Myocyte (in vitro differentiated cells): ENCODE measurements around the gene RGS7. TPM values are rescaled to one million over a fixed set of nuclear protein-coding genes. Genes with fewer than 3 reads are reported as not detected.
"Not testable (repeated sequence)": the region's sequence is repeated elsewhere in the genome, so short reads cannot be mapped to it uniquely, and the experiment has no call there.

Source experiments
- DNase-seq: peaks from one replicate; pipeline ENCODE4 v3.0.0-alpha.2; 2012; ENCODE audit warnings: low read depth
- total RNA-seq: library from RNA; depleted of rRNA; stranded (reverse); fragments of >200 nt; gene quantifications from 2 replicates; pipeline ENCODE4 v1.2.3, GENCODE V29; 2014

The RGS7 gene
- total RNA-seq, 1 donor from 2014 or later: not detected

DNA sequence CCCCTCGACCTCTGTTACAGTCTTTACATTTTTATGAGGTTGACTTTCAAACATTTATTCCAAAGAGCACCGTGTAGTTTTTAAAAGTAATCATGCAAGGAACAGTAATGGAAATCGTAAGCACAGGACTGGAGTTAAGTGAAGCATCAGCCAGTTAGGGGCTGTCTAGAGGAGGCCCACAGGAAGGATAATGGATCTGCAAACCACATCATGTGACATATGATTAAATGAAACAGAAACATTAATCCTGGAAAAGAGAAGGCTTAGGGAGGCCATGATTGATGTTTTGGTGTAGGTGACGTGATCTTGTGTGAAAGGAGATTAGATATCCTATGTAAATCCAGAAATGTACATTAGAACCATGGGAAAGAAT, 25.0 kb downstream of the RGS7 start:
- no peak for DNase-seq

DNA sequence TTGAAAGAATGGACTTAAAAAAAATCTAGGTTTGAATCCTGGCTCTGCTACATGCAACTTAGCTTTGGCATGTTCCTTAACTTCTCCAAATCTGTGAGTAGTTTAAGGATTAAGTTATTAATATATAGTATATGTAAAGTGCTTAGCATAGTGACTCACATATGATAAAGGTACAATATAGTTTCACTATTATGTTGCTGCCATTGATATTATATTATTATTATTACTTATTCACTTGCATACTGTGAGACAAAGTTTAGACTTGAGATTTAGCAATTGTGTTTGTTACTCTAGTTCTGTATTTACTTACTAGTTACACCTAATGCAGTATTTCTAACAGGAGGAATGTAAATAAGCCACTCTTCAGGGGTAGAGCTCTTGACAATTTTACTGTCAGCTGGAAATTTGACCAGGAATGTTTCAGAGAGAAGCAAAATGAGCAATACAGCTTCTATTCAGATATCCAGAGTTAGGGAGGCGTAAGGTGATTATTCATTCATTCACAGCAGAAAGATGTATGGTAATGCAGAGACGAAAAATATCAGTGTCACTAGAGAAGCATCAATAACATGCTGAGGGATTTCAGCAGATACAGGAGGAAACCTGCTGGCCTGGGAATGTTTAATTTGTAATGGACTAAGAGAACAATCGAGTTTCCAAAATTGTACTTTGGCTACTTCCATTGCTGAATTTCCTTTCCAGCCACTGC, 25.5 kb downstream of the RGS7 start:
- DNase-seq: no peak

DNA sequence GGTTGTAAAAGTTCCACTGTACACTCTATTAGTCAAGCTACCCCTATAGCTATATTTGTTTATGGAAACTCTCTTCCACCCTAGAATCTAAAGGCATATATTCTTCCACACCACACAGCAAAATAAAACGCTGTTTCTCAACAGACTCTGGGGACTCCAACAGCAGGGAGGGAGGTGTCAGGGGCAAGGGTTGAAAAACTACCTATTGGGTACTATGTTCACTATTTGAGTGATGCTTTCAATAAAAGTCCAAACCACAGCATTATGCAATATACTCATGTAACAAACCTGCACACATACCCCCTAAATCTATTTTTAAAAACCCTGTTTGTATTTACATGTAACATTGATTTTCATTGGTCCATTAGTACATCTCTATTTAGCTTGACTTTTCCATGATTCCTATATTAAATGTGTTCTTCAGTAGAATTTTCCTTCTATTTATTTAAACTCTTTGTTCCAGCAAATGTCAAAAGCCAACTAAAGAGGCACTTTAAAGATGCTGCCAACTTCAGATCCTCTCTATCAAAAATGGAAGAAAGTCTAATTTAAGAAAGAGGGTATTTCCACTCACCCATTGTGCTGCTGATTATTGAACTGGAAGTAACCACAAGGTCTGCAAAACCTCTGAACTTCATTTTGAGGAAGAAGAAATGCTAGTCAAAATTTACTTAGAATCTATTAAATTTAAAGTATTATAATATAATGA, 26.2 kb downstream of the RGS7 start:
- no peak for DNase-seq

DNA sequence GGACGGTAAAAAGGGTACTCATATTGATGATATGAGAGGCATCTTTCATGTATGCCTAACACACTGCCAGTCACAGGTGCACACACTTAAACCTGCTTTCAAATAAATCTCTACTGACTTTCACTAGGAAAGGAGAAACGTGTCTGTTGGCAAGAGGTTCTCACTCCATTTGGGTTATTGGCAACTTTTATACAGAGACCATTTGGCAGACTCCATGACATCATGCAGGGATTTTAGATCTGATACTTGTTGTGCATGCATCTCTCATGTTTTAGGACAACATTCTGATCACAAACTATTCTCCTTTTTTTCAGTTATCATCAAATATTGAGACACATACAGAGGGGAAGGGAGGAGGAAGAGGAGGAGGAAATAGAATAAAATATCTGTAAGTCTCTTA, 31.5 kb downstream of the RGS7 start:
- no peak for DNase-seq

- peak; percentile 73 for DNase-seq
These were observed 33.4 kb downstream of the RGS7 start for GRCh38 chr1:241323514-241324195.

- no peak for DNase-seq
These were observed 39.3 kb downstream of the RGS7 start for GRCh38 chr1:241317676-241318075.

DNA sequence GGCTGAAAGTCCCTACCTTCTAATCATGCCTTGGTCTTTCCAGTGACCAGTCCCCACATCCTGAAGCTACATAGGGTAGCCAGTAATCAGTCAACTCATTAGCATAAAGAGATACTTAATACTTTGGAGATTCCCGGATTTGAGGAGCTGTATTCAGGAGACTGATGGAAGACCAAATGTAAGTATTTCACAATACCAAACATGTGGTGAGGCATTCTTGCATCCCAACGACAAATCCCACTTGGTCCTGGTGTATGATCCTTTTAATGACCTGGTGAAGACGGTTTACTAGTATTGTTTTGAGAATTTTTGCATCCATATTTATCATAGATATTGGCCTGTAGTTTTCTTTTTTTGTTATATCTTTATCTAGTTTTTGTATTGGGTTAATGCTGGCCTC, 40.6 kb downstream of the RGS7 start:
- no peak for DNase-seq

DNA sequence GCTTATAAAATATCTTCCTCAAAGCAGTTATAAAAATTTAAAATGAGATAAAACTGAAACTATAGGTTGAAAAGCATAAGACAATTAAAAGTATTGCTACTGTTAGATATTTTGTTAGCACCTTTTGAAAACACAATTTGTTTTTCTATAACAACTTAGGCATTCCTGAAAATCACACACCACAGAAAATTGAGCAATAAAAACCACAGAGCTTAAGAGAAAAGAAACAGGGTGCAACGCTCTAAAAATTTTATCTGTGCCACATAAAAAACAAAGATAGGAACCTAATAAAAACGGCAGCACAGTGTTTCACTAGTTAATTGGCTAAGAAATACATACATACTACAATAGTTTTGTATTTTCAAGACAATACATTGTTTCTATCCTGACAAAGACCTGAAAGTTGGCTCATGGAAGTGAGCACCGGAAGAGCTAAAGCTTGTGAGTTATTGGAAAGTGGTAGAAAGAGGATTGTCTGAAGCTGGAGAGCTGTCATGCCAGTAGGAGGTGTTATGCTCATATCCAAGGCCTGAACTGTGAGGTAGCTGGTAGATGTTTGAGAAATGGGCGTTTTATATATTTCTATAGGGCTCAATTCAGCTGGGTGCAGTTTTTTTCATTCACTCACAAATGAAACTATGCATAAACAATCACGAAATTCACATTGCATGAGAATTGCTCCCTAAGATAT, 45.8 kb downstream of the RGS7 start:
- peak; percentile 26 for DNase-seq

DNA sequence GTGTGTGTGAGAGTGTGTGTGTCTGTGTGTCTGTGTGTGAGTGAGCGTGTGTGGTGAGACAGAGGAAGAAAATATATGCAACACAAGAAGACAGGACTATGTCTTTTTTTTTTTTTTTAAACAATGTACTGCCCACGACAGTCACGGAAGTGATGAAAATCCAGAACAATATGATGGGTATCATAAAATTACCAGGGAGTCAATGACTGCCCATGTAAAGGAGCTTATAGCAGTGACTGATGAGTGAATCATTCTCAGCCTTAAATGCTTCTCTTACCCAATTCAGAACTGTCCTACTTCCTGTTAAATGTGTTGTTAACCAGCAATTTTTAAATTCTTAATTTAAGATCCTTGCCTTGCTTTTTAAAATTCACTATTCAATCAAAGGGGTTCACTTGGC, 46.6 kb downstream of the RGS7 start:
- no peak for DNase-seq

GRCh38 chr1:241309651-241310050, 47.4 kb downstream of the RGS7 start:
- no peak for DNase-seq

DNA sequence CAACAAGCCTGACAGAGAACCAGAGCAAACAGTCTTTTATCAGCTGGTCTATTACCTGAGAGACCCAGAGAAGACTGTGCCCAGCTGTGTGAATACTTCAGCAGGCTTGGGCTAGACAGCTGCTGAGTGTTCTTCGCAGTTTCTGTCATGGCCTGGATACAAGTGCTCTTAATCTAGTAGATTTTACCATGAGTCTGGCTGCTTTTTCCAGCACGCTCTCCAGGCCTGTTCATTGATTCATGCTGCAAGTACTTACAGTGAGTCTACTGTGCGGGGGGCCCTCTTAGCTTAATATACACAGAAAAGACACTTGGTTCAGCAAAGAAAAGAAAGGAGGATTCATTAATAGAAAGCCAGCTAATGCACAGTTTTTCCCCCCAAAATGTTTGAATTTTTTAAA, 48.5 kb downstream of the RGS7 start:
- no peak for DNase-seq

- no peak for DNase-seq
These were observed 49.0 kb downstream of the RGS7 start for GRCh38 chr1:241308011-241308410.

- DNase-seq: no peak
These were observed 50.7 kb downstream of the RGS7 start for GRCh38 chr1:241306125-241306790.

GRCh38 chr1:241302024-241302423, 55.0 kb downstream of the RGS7 start:
- not testable (repeated sequence) for DNase-seq

GRCh38 chr1:241299347-241299746, 57.7 kb downstream of the RGS7 start:
- DNase-seq: no peak

DNA sequence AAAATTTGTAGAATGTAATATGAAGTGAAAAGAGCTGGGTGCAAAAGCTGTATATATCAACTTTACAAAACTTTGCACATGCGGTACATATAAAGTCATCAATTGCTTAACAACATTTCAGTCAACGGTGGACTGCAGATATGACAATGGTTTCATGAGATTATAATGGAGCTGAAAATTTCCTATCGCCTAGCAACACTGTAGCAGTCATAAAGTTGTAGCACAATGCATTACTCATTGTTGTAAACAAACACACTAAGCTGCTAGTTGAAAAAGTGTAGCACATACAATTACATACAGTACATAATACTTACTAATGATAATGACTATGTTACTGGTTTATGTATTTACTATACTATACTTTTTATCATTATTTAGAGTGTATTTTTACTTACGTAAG, 64.0 kb downstream of the RGS7 start:
- no peak for DNase-seq

DNA sequence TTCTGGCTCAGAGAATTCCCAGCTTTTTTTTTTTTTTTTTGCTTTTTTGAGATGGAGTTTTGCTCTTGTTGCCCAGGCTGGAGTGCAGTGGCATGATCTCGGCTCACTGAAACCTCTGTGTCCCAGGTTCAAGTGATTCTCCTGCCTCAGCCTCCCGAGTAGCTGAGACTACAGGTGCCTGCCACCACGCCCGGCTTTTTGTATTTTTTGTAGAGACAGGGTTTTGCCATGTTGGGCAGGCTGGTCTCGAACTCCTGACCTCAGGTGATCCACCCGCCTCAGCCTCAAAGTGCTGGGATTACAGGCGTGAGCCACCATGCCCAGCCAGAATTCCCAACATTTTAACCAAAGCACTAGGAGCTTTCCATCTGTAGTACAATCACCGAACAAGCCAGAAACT, 65.5 kb downstream of the RGS7 start:
- DNase-seq: not testable (repeated sequence)

GRCh38 chr1:241286486-241286885, 70.5 kb downstream of the RGS7 start:
- DNase-seq: no peak

DNA sequence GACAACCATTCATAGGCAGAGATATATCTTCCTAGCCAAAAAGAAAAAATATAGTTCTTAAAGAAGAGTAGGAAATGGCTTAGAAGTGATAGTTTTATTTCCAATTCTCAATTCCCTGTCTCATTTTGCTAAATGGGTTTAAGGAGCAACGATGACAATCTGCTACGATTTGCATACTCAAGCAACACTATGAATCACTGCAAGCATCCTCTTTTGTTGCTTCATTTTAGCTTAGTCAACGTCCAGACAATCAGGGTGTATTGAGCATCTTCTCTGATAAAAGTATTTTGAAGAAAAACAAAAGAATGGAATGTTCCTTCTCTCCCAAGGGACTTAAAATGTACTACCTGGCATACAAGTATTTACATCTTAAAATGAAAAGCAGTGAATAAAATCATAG, 80.6 kb downstream of the RGS7 start:
- no peak for DNase-seq

- no peak for DNase-seq
These were observed 81.0 kb downstream of the RGS7 start for GRCh38 chr1:241275981-241276380.

DNA sequence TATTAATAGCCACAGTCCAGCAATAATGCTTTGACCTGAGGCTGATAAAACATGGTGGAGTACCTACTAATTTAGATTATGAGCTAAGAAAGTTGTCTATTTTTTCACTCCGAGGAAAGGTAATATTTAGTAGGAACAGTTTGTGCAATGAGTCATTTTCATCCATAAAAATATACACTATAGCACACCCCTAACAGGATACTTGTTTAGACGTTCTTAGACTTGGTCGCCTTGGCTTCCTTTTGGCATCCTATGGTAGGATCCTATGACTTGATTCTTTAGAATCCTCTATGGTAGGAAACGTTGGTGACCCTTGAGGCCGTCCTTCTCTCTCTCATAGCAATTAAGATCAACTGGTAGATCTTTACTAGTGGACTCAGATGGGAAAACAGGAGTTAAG, 81.8 kb downstream of the RGS7 start:
- DNase-seq: no peak
